Loucy (cell line): ENCODE measurements around the gene PPP2R5C.

ENCODE experiments used
- CTCF ChIP-seq: fragments of 200-600 bp; sonication (generic); conservative IDR thresholded peaks from 2 replicates; pipeline ENCODE4 v1.5.1; 2014; ENCODE audit warnings: mild to moderate bottlenecking, antibody characterized with exemption, low read length
- EZH2phosphoT487 ChIP-seq: fragments of 200-600 bp; IDR thresholded peaks from 2 replicates; pipeline ENCODE4 v1.6.1; 2018; ENCODE audit warnings: antibody characterized with exemption, mild to moderate bottlenecking, moderate library complexity, borderline replicate concordance

- TF ChIP-seq CTCF (no peak), EZH2phosphoT487 (no peak)
Observed at GRCh38 chr14:101789222-101789621, 27.7 kb downstream of the PPP2R5C start.
